Measurements from ENCODE around the gene EWSR1. TPM values are rescaled to one million over a fixed set of nuclear protein-coding genes. Genes with fewer than 3 reads are reported as not detected.
"Not testable (repeated sequence)": the region's sequence is repeated elsewhere in the genome, so short reads cannot be mapped to it uniquely, and the experiment has no call there.

Gene EWSR1, protein sequence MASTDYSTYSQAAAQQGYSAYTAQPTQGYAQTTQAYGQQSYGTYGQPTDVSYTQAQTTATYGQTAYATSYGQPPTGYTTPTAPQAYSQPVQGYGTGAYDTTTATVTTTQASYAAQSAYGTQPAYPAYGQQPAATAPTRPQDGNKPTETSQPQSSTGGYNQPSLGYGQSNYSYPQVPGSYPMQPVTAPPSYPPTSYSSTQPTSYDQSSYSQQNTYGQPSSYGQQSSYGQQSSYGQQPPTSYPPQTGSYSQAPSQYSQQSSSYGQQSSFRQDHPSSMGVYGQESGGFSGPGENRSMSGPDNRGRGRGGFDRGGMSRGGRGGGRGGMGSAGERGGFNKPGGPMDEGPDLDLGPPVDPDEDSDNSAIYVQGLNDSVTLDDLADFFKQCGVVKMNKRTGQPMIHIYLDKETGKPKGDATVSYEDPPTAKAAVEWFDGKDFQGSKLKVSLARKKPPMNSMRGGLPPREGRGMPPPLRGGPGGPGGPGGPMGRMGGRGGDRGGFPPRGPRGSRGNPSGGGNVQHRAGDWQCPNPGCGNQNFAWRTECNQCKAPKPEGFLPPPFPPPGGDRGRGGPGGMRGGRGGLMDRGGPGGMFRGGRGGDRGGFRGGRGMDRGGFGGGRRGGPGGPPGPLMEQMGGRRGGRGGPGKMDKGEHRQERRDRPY
- polyA plus RNA-seq (2013, experiment 1 of 2; ENCODE audit: insufficient read length): 225 TPM
- 219 TPM for polyA plus RNA-seq (2013, experiment 2 of 2; ENCODE audit: insufficient read length)

DNA sequence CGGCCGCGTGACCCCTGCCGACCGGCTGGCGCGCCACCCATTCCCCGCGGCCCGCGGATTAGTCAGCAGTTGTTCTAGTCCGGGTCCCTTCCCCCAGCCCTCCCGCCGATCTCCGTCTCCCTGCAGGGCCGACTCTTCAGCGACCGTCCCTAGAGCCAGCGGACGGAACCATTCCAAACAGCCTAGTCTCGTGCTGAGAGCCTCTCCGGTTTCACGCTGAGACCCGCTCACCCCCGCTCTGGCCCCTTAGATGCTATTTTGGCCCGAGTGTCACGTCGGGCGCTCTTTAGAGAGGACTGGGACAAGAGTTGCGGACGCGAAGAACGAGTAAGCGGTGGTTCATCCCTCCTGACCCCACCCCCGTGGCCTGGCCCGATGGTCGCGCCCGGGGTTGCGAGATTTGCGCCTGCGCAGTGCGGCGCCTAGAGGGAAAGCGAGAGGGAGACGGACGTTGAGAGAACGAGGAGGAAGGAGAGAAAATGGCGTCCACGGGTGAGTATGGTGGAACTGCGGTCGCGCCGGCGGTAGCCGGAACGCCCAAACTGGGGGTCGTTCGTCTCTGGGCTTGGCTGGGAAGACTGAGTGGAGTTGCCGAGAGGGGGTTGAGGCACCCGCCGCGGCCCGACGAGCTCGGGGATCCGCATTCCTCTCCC, at the start of gene EWSR1, which contains the start of gene RHBDD3:
EWSR1 (plus strand) TSS at position 411 of the 653 bp plus-strand sequence; CDS start at position 480, 69 bp downstream.
RHBDD3 (minus strand) TSS at position 124 of the 653 bp plus-strand sequence. CDS start 2,355 bp downstream, outside the sequence.
- DNase-seq: peak; percentile 98

DNA sequence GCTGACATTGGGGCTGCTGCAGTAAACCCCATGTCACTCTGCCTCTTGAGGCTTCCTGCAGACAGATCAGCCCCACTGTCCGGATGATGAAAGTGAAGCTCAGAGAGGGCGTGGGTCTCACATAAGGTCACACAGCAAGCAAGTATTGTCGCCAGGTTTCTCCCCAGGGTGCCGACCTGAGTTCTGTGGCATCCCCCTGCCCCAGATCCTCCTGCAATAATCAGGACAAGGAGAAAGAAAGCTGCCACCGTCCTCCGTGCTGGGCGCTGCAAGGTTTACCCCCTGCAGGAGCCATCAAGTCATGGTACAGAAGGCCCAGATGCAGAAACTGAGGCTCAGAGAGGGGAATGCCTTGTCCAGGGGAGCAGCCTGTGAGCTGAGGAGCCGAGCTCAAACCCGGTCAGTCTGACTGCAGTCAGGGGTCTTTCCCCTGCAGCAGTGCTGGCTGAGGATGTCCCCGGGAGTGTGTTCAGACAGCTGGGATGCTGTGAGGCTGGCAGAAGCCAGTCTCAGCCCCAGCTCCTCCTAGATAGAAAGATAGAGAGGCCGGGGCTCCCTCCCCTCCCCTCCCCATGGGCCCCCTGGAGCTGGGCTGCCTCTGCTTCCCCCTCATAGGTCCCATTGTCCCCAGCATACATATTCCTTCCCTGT, 49.2 kb upstream of the EWSR1 start:
- DNase-seq: no peak

DNA sequence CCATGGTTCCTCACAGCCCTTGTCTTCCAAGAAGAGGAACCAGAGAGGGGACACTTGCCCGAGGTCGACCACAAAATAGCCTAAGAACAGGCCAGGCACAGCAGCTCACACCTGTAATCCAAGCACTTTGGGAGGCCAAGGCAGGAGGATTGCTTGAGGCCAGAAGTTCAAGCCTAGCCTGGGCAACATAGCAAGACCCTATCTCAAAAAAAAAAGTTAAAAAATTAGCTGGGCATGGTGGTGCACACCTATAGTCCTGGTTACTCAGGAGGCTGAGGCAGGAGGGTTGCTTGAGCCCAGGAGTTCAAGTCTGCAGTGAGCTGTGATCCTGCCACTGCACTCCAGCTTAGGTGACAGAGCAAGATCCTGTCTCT, 48.7 kb upstream of the EWSR1 start:
- DNase-seq: not testable (repeated sequence)

DNA sequence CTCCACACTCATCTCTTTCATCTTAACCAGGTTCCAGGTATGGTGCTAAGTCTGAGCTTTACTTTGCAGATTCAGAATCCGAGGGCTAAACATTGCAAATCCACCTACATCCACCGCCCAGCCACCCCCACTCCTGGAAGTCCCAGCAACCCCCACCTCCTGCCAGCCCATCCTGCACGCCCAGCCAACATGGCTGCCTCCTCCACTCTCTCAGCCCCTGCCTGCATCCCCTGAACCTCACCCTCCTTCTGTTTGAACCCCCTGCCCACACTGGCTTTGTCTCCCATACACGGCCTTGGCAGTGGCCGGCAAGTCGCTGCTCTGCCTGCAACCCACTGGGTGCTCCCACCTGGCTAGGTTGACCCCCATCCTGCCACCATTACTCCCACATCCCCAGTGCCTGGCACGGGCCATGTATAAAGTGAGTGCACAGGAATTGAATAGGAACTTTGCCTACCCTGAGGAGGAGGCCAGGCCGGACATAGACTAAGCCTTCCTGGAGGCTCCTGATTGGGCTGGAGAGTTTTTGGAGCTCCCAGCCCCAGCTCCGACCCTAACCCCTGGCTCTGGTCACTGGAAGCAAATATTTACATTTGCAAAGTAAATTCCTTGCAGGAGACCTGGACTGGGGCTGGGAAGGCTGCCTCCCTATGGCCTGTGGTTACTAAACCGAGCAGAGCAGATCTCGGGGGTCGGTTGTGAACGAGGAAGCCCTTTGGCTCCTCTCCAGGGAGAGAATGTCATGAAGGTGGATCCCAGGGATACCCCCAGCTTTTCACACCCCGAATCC, 48.0 kb upstream of the EWSR1 start:
- no peak for DNase-seq

DNA sequence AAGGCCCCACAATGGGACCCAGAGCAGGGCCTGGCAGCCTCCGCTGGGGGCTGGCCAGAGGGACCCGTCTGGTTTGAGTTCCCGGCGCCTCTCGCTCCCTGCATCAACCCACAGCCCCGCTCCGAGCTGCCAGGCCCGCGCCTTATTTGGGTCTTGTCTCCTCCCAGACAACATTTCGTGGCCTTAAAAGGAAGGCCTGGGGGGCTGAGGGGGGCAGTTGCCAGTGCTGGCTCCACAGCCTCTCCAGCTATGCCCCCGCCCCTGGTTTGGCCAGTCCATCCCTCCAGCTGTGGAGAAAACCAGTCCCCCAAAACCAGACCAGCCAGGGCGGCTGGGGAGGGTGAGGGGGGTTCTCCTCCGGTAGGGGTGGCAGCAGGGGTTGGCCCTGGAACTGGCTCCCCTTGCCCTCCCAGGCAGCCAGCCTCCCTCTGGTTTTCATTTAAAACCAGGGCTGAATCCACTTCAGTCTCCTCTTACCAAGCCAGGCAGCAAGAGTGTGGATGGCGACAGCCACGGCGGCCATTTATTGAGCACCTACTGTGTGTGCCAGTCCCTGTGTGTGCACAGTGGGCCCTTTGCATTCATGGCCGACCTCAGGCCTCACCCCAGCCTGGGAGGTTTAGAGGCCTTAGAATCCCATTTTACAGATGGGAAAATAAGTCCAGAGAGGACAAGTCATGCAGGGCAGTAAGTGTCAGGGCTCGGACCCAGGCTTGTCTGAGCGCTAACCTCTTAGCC, 43.8 kb upstream of the EWSR1 start:
- peak; percentile 50 for DNase-seq

DNA sequence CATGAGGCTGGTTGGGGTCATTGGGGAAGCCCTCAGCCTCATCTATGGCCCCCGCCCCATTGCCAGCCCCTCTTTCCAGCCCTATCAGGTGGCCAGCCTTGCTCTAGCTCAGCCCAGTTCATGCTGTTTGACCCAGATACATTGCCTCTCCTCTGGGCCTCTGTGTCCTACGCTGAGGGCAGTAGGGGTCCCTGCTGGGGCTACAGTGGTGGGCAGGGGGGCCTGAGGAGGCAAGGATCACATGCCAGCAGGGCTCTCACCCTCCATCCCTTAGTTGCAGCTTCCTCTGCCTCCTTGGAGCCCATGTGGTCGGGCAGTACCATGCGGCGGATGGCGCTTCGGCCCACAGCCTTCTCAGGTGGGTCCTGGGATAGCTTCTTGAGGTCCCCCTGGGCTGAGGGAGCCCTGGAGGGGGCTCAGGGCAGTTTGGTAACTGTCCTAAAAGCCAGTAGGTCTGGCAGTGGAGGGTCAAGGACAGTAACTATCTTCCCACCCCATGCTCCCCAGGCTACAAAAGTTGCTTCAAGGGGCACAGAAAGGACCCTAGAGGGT, 43.1 kb upstream of the EWSR1 start:
- DNase-seq: no peak

DNA sequence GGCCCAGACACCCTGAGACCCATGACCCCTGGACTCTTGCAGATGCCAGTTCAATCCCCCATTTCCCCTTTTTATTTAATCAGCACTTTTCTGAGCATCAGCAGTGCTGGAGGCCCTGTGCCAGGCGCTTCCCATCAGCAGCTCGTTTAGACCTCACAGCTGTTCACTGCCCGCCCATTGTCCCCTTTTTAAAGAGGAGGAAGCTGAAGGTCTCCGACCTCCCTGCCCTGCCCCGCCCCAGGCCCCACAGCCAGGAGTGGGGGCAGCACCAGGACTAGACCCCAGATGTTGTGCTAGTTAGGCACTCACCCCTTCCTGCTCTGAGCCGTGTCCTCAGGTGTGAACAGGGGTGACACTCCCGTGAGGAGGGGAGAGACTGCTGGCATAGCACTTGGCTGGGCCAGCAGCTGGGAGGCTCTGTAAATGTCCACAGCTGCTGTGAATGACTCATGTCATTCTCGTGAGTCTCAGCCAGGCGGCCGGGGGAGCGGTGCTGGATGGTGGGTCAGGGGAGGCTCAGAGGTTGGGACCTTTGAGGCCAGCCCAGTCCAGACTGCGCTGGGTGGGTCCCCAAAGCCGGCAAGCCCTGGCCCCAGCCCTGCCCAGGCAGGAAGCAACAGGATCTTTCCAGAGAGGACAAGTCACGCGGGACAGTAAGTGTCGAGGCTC, 42.5 kb upstream of the EWSR1 start:
- peak; percentile 14 for DNase-seq

DNA sequence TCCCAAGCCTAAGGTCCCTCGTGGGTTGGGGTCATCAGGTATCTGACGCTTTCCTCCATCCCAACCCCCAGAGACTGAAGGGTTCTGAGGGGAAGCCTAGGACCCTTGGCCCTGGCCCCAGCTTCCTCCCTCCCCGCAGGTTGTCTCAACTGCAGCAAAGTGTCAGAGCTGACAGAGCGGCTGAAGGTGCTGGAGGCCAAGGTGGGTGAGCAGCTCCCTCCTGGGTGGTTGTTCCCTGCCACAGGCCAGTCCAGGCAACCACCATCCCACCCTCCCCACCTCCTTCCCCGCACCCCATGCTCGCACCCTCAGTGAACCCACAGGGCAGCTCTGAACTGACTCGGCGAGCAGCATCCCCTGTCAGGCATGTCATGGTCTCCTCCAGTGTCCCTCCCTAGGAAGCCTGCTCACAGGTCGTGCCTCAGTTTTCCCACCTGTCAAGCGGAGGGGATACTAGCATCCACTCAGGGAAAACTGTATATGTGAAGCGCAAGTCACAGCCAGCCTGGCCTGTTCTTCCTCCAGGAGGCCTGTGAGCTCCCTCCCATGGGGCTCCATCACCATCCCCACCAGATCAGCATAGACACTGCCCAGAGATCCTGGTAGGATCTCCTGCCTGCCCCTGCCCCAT, 41.6 kb upstream of the EWSR1 start:
- DNase-seq: no peak

DNA sequence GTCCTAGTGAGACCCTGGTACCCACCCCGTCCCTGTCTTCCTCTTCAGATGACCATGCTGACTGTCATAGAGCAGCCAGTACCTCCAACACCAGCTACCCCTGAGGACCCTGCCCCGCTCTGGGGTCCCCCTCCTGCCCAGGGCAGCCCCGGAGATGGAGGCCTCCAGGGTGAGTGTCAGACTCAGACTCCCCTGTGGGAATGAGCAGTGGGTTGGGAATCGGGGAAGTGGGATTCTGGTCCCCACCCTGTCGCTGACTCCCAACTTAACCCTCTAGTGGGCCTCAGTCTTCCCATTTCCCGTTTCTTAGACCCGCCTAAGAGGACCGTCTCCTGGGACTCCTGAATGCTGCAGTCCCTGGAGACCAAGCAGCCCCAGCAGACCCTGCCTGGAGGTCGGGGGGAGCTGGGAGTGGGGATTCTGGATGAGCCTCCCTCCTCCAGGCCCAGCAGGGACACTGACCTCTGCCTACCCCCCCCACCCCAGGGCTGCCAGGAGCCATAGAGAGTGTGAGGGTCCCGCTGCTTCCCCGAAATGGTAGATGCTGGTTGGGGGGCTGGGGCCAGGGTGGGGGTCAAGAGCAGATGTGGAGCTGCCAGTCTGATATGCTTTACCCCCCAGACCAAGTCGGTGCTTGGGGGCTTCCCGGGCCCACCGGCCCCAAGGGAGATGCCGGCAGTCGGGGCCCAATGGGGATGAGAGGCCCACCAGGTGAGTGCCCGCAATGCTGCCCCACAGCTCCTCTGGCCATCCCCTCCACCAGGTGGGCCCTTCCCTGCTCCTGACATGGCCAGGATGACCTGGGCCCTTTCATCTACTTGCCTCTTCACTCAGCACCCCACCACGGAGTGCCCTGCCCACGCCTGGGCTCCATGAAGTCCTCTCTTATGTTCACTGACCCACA, 36.8 kb upstream of the EWSR1 start:
- DNase-seq: no peak

DNA sequence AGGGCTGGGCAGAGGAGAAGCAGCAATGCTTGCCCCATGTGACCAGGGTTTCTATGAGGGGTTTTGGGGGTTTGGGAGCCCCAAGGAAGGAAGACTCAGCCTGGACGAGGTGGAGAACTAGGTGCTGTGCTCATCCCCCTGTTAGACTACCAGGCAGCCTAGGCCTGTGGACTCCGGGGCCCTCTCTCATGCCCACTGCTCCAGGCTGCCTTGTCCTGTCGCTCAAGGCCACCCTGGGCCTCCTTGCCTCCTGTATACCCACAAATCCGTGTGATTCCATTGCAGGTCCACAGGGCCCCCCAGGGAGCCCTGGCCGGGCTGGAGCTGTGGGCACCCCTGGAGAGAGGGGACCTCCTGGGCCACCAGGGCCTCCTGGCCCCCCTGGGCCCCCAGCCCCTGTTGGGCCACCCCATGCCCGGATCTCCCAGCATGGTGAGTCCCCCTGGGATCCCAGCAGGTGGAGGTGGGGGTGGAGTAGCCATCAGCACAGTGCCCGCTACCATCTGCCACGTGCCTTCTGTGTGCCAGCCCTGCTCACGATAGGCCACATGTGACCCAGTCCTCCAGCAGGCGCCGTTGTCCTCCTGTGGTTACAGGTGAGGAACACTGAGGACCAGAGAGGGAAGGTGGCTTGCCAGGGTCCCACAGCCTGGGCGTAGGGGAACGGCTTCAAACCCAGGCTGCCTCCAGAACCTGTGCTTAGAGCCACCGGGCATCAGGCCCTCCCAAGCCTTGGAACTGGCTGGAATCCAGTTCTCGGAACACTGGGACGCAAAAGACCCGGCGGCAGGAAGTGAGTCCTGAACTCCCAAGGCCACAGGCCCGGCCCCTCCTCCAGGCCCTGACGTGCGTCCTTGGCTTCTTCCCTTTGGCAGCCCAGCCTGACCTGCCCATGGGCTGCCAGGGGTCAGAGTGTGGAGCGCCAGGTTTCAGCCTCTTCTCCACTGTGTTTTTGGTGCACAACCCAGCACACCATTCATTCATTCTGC, 35.8 kb upstream of the EWSR1 start:
- DNase-seq: no peak

DNA sequence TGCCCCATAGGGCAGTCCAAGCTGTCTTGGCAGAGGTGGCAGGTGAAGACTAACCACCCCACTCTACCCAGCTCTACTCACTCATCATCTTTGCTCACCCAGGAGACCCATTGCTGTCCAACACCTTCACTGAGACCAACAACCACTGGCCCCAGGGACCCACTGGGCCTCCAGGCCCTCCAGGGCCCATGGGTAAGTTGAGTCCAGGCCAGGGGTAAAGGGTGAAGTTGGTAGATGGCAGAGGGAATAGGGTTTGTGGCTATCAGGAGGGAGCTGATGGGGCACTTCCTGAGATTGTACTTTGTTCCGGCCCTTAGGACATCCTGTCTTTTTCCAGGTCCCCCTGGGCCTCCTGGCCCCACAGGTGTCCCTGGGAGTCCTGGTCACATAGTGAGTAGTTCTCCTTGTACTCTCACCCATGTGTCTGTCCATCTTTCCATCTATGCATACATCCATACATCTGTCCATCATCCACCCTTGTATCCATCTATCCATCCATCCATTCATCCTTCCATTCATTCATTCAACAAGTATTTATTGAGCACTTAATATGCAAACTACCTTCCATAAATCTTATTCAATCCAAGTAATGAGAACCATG, 34.7 kb upstream of the EWSR1 start:
- no peak for DNase-seq

DNA sequence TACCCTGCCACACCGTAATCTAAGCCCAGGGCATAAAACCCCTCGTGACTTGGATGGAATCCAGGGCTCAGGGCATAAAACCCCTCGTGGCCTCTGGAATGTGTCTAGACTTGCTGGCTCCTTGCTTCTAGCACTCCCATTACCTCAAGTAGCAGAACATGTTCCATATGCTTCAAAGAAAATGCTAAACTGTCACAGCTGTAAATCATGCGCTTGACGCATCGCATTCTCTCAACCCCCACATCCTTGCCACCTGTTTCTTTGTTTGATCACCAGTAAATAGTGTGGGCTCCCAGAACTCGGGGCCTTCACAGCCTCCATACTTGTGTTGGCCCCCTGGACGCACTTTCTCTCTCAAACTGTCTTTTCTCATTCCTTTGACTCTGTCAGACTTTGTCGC, 27.6 kb upstream of the EWSR1 start:
- peak; percentile 12 for DNase-seq

DNA sequence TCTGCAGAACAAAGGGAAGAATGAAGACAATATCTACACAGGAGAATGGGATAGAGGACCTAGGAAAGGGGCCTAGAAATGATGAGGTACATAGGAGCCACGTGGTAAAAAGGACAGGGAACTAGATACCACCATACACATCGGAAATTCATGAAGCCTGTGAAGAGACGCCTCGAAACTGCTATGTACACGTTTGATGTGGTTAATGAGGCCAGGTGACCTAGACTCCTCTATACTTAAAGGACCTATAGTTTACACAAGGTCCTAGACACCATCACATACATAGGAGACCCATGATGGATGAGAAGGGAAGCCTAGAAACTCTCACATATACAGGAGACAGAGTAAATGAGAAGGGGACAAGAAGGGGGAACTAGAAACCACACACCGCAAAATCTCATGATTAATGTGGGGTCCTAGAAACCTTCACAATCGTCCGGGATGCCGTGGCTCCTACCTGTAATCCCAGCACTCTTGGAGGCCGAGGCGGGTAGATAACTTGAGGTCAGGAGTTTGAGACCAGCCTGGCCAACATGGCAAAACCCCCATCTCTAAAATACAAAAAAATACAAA, 24.1 kb upstream of the EWSR1 start:
- DNase-seq: no peak

DNA sequence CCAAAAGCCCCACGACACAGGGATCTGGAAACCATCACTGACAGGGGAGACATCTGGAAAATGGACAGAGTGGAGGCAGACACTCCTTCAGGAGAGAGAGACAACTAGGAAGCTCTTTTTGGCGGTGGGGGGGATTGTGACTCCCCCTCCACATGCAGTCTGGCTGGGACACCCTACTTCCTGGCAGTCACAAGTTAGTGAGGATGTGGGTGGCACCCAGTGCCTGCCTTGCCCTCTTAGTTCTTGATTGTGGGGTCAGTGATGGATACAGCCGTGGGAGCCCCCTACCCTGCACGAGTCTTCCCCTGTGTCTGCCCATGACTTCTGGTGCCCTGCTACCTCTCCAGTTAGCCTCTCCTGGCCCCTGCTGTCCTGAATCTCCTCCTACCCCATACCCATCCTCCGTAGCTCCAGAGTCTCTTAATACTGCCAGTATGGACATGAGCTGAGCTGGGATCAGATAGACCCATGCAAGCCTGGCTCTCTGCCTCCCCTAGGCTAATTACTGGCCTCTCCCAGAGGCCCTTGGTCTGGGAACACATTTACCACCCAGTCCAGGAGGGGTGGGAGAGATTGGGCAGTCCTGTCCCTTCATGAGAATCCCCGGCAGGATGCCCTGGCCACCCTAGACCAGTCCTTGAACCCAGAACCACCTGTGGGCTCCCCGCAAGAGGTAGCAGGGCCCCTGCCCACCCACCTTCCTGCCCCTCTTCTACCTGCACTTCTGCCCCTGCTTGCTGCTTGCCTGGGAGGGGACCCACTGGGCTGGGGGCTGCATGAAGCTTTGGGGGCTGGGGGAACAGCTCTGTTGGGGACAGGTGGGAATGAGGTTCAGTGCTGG, 23.1 kb upstream of the EWSR1 start:
- no peak for DNase-seq

DNA sequence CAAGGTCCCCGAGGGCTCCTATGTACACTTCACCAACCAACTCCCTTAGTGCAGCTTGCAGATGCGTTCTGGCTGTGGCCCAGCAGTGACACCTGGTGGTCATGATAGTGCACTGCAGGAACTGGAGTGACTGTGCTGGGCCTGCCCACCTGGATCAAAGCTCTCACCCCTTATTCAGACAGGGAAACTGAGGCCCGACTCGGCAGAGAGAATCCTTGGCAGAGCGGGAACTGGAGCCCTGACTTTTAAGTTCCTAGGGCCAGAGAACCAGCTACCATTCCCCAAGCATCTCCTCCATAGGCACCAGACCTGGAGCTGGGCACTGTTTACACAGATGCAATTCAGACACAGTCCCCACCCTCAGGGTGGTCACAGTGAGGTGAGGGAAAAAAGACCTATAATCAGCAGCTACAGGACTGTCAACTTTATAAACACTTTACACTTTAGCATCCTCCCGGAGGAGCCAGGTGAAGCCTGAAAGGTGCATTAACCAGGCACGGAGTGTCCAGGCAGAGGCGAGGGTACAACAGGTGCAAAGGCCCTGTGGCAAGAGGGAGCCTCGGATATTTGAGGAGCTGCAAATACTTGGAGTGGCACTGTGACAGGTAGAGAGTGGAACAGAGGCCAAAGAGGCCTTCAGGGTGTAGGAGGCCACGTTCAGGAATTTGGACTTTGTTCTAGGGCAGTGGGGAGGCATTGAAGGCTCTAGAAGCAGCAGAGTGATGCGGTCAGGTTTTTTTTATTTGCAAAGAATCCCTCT, 22.3 kb upstream of the EWSR1 start:
- DNase-seq: peak; percentile 53

Measured in fibroblast of skin of abdomen (primary cell).